IMR-90 (cell line): ENCODE measurements around the gene NGEF. TPM values are rescaled to one million over a fixed set of nuclear protein-coding genes. Genes with fewer than 3 reads are reported as not detected.
A peak's percentile ranks its signal among the peaks of the same experiment; 100 is the strongest.

Experiments
- ATAC-seq: fragments of 200-7000 bp; cut with Tn5 transposase; 2 replicates; pipeline ENCODE4 v1.9.1; 2020; ENCODE audit warnings: low read depth, mild to moderate bottlenecking, moderate library complexity
- BruUV-seq: library from RNA; stranded (reverse); fragments of 400-500 nt; replicated peaks from 2 replicates; lab custom pipeline; 2021; lab: Mats Ljungman, UMichigan
- CTCF ChIA-PET: fragments of 300-600 bp; formaldehyde crosslinking; extraction: SDS; loops from one replicate; lab custom pipeline; 2021; ENCODE audit warnings: antibody characterized with exemption; lab: Yijun Ruan, JAX
- POLR2A ChIA-PET: fragments of 300-600 bp; sonication (Branson Sonifier 250); formaldehyde crosslinking; loops from one replicate; lab custom pipeline; 2022; ENCODE audit warnings: antibody characterized with exemption; ENCODE audit not compliant: unreplicated experiment; lab: Charles Lee
- DNase-seq: peaks from one replicate; pipeline ENCODE4 v3.0.0; 2013
- H2AFZ ChIP-seq: replicated peaks from 2 replicates; pipeline ENCODE3; 2013; ENCODE audit warnings: low read length, mild to moderate bottlenecking; ENCODE audit not compliant: poor library complexity
- H2AK5ac ChIP-seq: 2 replicates; pipeline ENCODE4 v1.6.1; 2013; ENCODE audit warnings: low read depth, low read length, inconsistent platforms
- H2AK9ac ChIP-seq: replicated peaks from 2 replicates; pipeline ENCODE3; 2013; ENCODE audit warnings: mild to moderate bottlenecking, low read depth, low read length, moderate library complexity; ENCODE audit not compliant: poor library complexity
- H2BK120ac ChIP-seq: 2 replicates; pipeline ENCODE4 v1.6.1; 2013; ENCODE audit warnings: low read depth, low read length, inconsistent platforms
- H2BK15ac ChIP-seq: 3 replicates; pipeline ENCODE4 v1.6.1; 2013; ENCODE audit warnings: low read depth, low read length, inconsistent platforms
- H2BK20ac ChIP-seq: 2 replicates; pipeline ENCODE4 v1.6.1; 2013; ENCODE audit warnings: low read depth, mild to moderate bottlenecking, inconsistent platforms, low read length, moderate library complexity
- H2BK5ac ChIP-seq: 2 replicates; pipeline ENCODE4 v1.6.1; 2013; ENCODE audit warnings: mild to moderate bottlenecking, low read depth, low read length, inconsistent platforms; ENCODE audit not compliant: poor library complexity, severe bottlenecking
- H3K14ac ChIP-seq: replicated peaks from 2 replicates; pipeline ENCODE4 v1.6.1; 2013; ENCODE audit warnings: low read depth, low read length, inconsistent platforms
- H3K18ac ChIP-seq: 2 replicates; pipeline ENCODE4 v1.6.1; 2013; ENCODE audit warnings: low read depth, low read length, control low read depth
- H3K23ac ChIP-seq: 2 replicates; pipeline ENCODE4 v1.6.1; 2013; ENCODE audit warnings: low read depth, low read length, inconsistent platforms
- H3K27ac ChIP-seq: 2 replicates; pipeline ENCODE4 v1.5.1; 2013; ENCODE audit warnings: mild to moderate bottlenecking, control low read depth, low read length; ENCODE audit not compliant: insufficient read depth
- H3K27me3 ChIP-seq: 2 replicates; pipeline ENCODE4 v1.6.1; 2013; ENCODE audit warnings: low read length; ENCODE audit not compliant: control insufficient read depth, insufficient read depth
- H3K36me3 ChIP-seq: 2 replicates; pipeline ENCODE4 v1.6.1; 2013; ENCODE audit warnings: low read length, mixed read lengths; ENCODE audit not compliant: control insufficient read depth, insufficient read depth
- H3K4ac ChIP-seq: 2 replicates; pipeline ENCODE4 v1.6.1; 2013; ENCODE audit warnings: low read depth, low read length, inconsistent platforms
- H3K4me1 ChIP-seq: 2 replicates; pipeline ENCODE4 v1.6.1; 2013; ENCODE audit warnings: low read length, mixed read lengths; ENCODE audit not compliant: control insufficient read depth, insufficient read depth
- H3K4me2 ChIP-seq: 2 replicates; pipeline ENCODE4 v1.6.1; 2013; ENCODE audit warnings: low read depth, mild to moderate bottlenecking, control low read depth, low read length, moderate library complexity
- H3K4me3 ChIP-seq: 2 replicates; pipeline ENCODE4 v1.5.1; 2013; ENCODE audit warnings: low read depth, mild to moderate bottlenecking, control low read depth, low read length, moderate library complexity; ENCODE audit not compliant: insufficient read depth
- H3K56ac ChIP-seq: 2 replicates; pipeline ENCODE4 v1.6.1; 2013; ENCODE audit warnings: low read length, inconsistent platforms; ENCODE audit not compliant: insufficient read depth; ENCODE audit errors: extremely low read depth
- H3K79me1 ChIP-seq, 2 experiments: 2 replicates each; pipeline ENCODE4 v1.6.1; 2013; ENCODE audit warnings: low read length in 2 of 2, inconsistent platforms in 1 of 2, low read depth in 1 of 2
- H3K9ac ChIP-seq: 2 replicates; pipeline ENCODE4 v1.6.1; 2013; ENCODE audit warnings: low read depth, low read length, control low read depth
- H3K9me1 ChIP-seq: 2 replicates; pipeline ENCODE4 v1.6.1; 2013; ENCODE audit warnings: low read length, inconsistent platforms; ENCODE audit not compliant: insufficient read depth
- H3K9me3 ChIP-seq: 2 replicates; pipeline ENCODE4 v1.6.1; 2013; ENCODE audit warnings: low read length; ENCODE audit not compliant: control insufficient read depth, insufficient read depth
- H4K20me1 ChIP-seq: 2 replicates; pipeline ENCODE4 v1.6.1; 2013; ENCODE audit warnings: low read length, inconsistent platforms; ENCODE audit not compliant: insufficient read depth
- H4K5ac ChIP-seq: 2 replicates; pipeline ENCODE4 v1.6.1; 2013; ENCODE audit warnings: mild to moderate bottlenecking, low read depth, low read length, control low read depth
- H4K8ac ChIP-seq, 2 experiments: 2 replicates each; pipeline ENCODE4 v1.6.1; 2013; ENCODE audit warnings: low read depth in 2 of 2, low read length in 2 of 2, control low read depth in 1 of 2, inconsistent platforms in 1 of 2
- H4K91ac ChIP-seq: 2 replicates; pipeline ENCODE4 v1.6.1; 2013; ENCODE audit warnings: low read depth, low read length, inconsistent platforms; ENCODE audit not compliant: insufficient read depth
- MAZ ChIP-seq: IDR thresholded peaks from 2 replicates; pipeline ENCODE4 v1.6.1; 2012; ENCODE audit warnings: low read depth, mild to moderate bottlenecking, low read length, improper control_type of control experiment, moderate library complexity, borderline replicate concordance
- MXI1 ChIP-seq: IDR thresholded peaks from 2 replicates; pipeline ENCODE4 v1.6.1; 2012; ENCODE audit warnings: low read depth, mild to moderate bottlenecking, low read length, moderate library complexity, borderline replicate concordance
- NFE2L2 ChIP-seq: fragments of 150-350 bp; IDR thresholded peaks from 2 replicates; pipeline ENCODE4 v1.6.1; 2016; ENCODE audit warnings: low read depth, mild to moderate bottlenecking, low read length
- WGBS, 2 experiments: methylation state at CpG; one replicate each; pipeline versions ENCODE4 v1.1.5 to v1.1.7; 2013; ENCODE audit warnings: missing lambda C conversion rate in 2 of 2; ENCODE audit not compliant: insufficient read length in 1 of 2; ENCODE audit errors: extremely low coverage in 2 of 2; 5-methylcytosine and 5-hydroxymethylcytosine counted together
- dilution Hi-C: fragments of 300-500 bp; cut with HindIII; formaldehyde crosslinking; loops from one replicate; pipeline ENCODE4 v1.14.3; 2018; ENCODE audit warnings: low sequenced_read_pairs; ENCODE audit not compliant: unreplicated experiment
- in situ Hi-C: fragments of 300-500 bp; cut with MboI; formaldehyde crosslinking; loops from 3 replicates; pipeline ENCODE4 v1.14.3; 2019; ENCODE audit warnings: low sequenced_read_pairs, inconsistent platforms, mixed read lengths
- intact Hi-C: fragments of 100-400 bp; cut with micrococcal nuclease; formaldehyde crosslinking; loops from 2 replicates; pipeline ENCODE4 v1.10.0; 2022
- polyA plus RNA-seq, 3 experiments: library from polyadenylated mRNA; depleted of rRNA; stranded (reverse); fragments of >200 nt; gene quantifications; 2 replicates each; pipeline ENCODE4 v1.2.3, GENCODE V29; 2012; ENCODE audit warnings: low replicate concordance in 1 of 3
- total RNA-seq: library from RNA; depleted of rRNA; stranded (reverse); fragments of >200 nt; gene quantifications from 2 replicates; pipeline ENCODE4 v1.2.3, GENCODE V29; 2012
- TF ChIP-seq, protein P1 (sequence below): conservative IDR thresholded peaks from 2 replicates; pipeline ENCODE4 v1.5.1; 2012; ENCODE audit warnings: mild to moderate bottlenecking, low read depth, low read length, improper control_type of control experiment

NGEF gene
- total and polyA plus RNA-seq, 2 of the 4 experiments (the other 2 are of a cell fraction): 1.1 to 1.7 TPM

DNA sequence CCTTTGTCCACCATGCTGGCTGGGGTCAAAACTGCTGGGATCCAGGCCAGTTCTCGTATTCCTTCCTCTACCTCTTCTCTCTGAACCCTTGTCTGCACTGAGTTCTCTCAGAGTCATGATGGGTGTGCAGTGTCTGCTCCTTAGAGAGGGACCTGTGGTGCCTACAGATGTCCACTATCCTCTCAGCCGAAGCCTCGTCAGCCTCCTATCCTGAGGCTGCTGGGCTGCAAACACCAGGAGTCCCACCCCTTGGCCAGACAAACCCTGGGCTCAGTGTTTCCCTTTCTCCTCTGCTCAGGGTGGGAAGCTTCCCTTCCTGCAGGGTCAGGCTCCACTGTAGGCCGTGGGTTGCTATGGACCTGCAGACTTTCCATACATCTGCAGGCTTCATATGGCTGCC lies 49.4 kb upstream of the NGEF start:
- no peak overlapping the region for H3K18ac ChIP-seq
- no peak overlapping the region for H3K4me2 ChIP-seq
- in situ Hi-C loops (no loop called here), dilution Hi-C loops (no loop called here), intact Hi-C loops (no loop called here)
- POLR2A ChIA-PET: no interaction called here
- no peaks in the 10 kb centered on the region for H3K79me1 ChIP-seq
- 100% methylated on average over 1 of the region's 4 CpGs; no CpG with 5 or more reads in 1 of the 2 experiments for WGBS, 2 experiments
- no peak overlapping the region for H2BK120ac ChIP-seq
- no peak overlapping the region for H3K14ac ChIP-seq
- BruUV-seq: no TSS peak
- no peak overlapping the region for H2BK5ac ChIP-seq
- TF ChIP-seq MAZ (no peak), MXI1 (no peak), NFE2L2 (no peak)
- TF ChIP-seq, protein P1, sequence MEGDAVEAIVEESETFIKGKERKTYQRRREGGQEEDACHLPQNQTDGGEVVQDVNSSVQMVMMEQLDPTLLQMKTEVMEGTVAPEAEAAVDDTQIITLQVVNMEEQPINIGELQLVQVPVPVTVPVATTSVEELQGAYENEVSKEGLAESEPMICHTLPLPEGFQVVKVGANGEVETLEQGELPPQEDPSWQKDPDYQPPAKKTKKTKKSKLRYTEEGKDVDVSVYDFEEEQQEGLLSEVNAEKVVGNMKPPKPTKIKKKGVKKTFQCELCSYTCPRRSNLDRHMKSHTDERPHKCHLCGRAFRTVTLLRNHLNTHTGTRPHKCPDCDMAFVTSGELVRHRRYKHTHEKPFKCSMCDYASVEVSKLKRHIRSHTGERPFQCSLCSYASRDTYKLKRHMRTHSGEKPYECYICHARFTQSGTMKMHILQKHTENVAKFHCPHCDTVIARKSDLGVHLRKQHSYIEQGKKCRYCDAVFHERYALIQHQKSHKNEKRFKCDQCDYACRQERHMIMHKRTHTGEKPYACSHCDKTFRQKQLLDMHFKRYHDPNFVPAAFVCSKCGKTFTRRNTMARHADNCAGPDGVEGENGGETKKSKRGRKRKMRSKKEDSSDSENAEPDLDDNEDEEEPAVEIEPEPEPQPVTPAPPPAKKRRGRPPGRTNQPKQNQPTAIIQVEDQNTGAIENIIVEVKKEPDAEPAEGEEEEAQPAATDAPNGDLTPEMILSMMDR: no peak
- H4K20me1 ChIP-seq: no peaks in the 10 kb centered on the region
- no peak overlapping the region for H3K56ac ChIP-seq
- no peak overlapping the region for H4K91ac ChIP-seq
- no peak overlapping the region for H3K9ac ChIP-seq
- no peak overlapping the region for H2AK9ac ChIP-seq
- no peak overlapping the region for H2BK20ac ChIP-seq
- H3K4ac ChIP-seq: no peak overlapping the region
- H3K9me3 ChIP-seq: no peaks in the 10 kb centered on the region
- no peak overlapping the region for H4K5ac ChIP-seq
- peaks cover 4% of the 10 kb centered on the region; the same call in 1 of the 2 replicates for H3K4me1 ChIP-seq
- H2AK5ac ChIP-seq: no peak overlapping the region
- H2AFZ ChIP-seq: peak overlapping the region; percentile 36
- DNase-seq (no peak), ATAC-seq (no peak)
- no peak overlapping the region for H3K4me3 ChIP-seq
- no peak overlapping the region for H2BK15ac ChIP-seq
- no peak overlapping the region for H3K27ac ChIP-seq
- H3K23ac ChIP-seq: no peak overlapping the region
- H3K36me3 ChIP-seq: no peaks in the 10 kb centered on the region
- H3K27me3 ChIP-seq: no peaks in the 10 kb centered on the region; the same call in 1 of the 2 replicates
- no peaks in the 10 kb centered on the region for H3K9me1 ChIP-seq
- CTCF ChIA-PET: interaction anchor here (0.6 kb wide), 1 partner anchor 8 kb away, joined by 4 read pairs; no protein-coding TSS in a partner anchor
- no peak overlapping the region for H4K8ac ChIP-seq
